GM12878 (cell line): Measurements from ENCODE around the gene THAP11. TPM values are rescaled to one million over a fixed set of nuclear protein-coding genes. Genes with fewer than 3 reads are reported as not detected.
A peak's percentile ranks its signal among the peaks of the same experiment; 100 is the strongest.

Experiments
- CREM ChIP-seq: IDR thresholded peaks from 2 replicates; pipeline ENCODE4 v1.6.1; 2014; ENCODE audit warnings: antibody characterized with exemption, low read depth
- ELK1 ChIP-seq: IDR thresholded peaks from 2 replicates; pipeline ENCODE4 v1.6.1; 2012; ENCODE audit warnings: low read depth, low read length, improper control_type of control experiment
- FOXM1 ChIP-seq: IDR thresholded peaks from 2 replicates; pipeline ENCODE4 v1.6.1; 2012; ENCODE audit warnings: low read depth, mild to moderate bottlenecking, inconsistent platforms, low read length, moderate library complexity
- HCFC1 ChIP-seq: fragments of 150-350 bp; IDR thresholded peaks from 2 replicates; pipeline ENCODE4 v1.6.1; 2014; ENCODE audit warnings: low read length
- HDGF ChIP-seq: fragments of 450-650 bp; IDR thresholded peaks from 2 replicates; pipeline ENCODE4 v1.6.1; 2016; ENCODE audit warnings: antibody characterized with exemption
- POU2F2 ChIP-seq: IDR thresholded peaks from 3 replicates; pipeline ENCODE4 v1.6.1; 2011; ENCODE audit warnings: low read depth, mild to moderate bottlenecking, low read length, borderline replicate concordance
- RB1 ChIP-seq: fragments of 450-650 bp; formaldehyde crosslinking; IDR thresholded peaks from 2 replicates; pipeline ENCODE4 v1.6.1; 2017; ENCODE audit warnings: mild to moderate bottlenecking, borderline replicate concordance
- SIX5 ChIP-seq: IDR thresholded peaks from 2 replicates; pipeline ENCODE4 v1.6.1; 2011; ENCODE audit warnings: mild to moderate bottlenecking, low read depth, low read length, moderate library complexity; ENCODE audit not compliant: severe bottlenecking
- SPI1 ChIP-seq: IDR thresholded peaks from 2 replicates; pipeline ENCODE4 v1.6.1; 2011; ENCODE audit warnings: low read depth, mild to moderate bottlenecking, low read length, moderate library complexity, borderline replicate concordance; ENCODE audit not compliant: insufficient read depth
- SUPT20H ChIP-seq: IDR thresholded peaks from 2 replicates; pipeline ENCODE4 v1.6.1; 2011; ENCODE audit warnings: low read depth, mild to moderate bottlenecking, low read length, moderate library complexity, borderline replicate concordance; ENCODE audit not compliant: control insufficient read depth
- ZBED1 ChIP-seq: IDR thresholded peaks from 2 replicates; pipeline ENCODE4 v1.6.1; 2016; ENCODE audit warnings: borderline replicate concordance
- polyA plus RNA-seq, 11 experiments: library from polyadenylated mRNA; depleted of rRNA in 4 of 11; unstranded in 6 of 11; stranded (reverse) in 5 of 11; fragments of >200 nt; fragmentation: Nextera tagmentation in 4 of 11; fragmentation: Illumina TruSeq in 1 of 11; extraction: Ambion mirVana in 4 of 11; extraction: Trizol in 1 of 11; gene quantifications; 1 replicate in 1 of 11; 2 replicates in 10 of 11; pipeline versions ENCODE4 v1.2.1 to v1.2.3, GENCODE V29; 2011 to 2016; ENCODE audit warnings: inconsistent platforms in 2 of 11, missing spikeins in 2 of 11, low read depth in 1 of 11
- total RNA-seq, 4 experiments: library from RNA; depleted of rRNA in 3 of 4; stranded (reverse); fragments of >200 nt in 3 of 4; fragmentation: Illumina TruSeq in 1 of 4; extraction: Trizol in 1 of 4; gene quantifications; 2 replicates each; pipeline versions ENCODE4 v1.2.1 to v1.2.3, GENCODE V29; 2013 to 2021
- TF ChIP-seq, protein P1 (sequence below): fragments of 450-650 bp; IDR thresholded peaks from 2 replicates; pipeline ENCODE4 v1.6.1; 2018; ENCODE audit warnings: borderline replicate concordance, mild to moderate bottlenecking; ENCODE audit not compliant: partially characterized antibody

The THAP11 gene
- total and polyA plus RNA-seq, 10 of the 15 experiments (the other 5 are each of a cell fraction or from before 2014, with no cell fraction given), result 2.5 to 36.7 (median 21.4) TPM

GRCh38 chr16:67806428-67807147 lies 35.5 kb upstream of the THAP11 start, which contains the start of the genes RANBP10 and TSNAXIP1 (continued):
- TF ChIP-seq, protein P1, sequence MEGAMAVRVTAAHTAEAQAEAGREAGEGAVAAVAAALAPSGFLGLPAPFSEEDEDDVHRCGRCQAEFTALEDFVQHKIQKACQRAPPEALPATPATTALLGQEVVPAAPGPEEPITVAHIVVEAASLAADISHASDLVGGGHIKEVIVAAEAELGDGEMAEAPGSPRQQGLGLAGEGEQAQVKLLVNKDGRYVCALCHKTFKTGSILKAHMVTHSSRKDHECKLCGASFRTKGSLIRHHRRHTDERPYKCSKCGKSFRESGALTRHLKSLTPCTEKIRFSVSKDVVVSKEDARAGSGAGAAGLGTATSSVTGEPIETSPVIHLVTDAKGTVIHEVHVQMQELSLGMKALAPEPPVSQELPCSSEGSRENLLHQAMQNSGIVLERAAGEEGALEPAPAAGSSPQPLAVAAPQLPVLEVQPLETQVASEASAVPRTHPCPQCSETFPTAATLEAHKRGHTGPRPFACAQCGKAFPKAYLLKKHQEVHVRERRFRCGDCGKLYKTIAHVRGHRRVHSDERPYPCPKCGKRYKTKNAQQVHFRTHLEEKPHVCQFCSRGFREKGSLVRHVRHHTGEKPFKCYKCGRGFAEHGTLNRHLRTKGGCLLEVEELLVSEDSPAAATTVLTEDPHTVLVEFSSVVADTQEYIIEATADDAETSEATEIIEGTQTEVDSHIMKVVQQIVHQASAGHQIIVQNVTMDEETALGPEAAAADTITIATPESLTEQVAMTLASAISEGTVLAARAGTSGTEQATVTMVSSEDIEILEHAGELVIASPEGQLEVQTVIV, result peak; percentile 49
- TF ChIP-seq SPI1 (peak; percentile 63), CREM (peak; percentile 96), SIX5 (peak; percentile 99), POU2F2 (0 out of 3 replicates have a peak, but pooled peaks have one; percentile 5), SUPT20H (no peak), HCFC1 (peak; percentile 99), ELK1 (peak; percentile 31; the same call in 1 of the 2 replicates), FOXM1 (no peak), RB1 (peak; percentile 67; the same call in 1 of the 2 replicates), HDGF (0 out of 2 replicates have a peak, but pooled peaks have one; percentile 32), ZBED1 (no peak)
